ENCODE measurements around the gene RGS4.

Gene RGS4

GRCh38 chr1:163069142-163069541 lies at the start of gene RGS4:
TSS of gene RGS4 (plus strand) at chr1:163069361. CDS start at chr1:163069485, 124 bp downstream.
- ChIA-PET POLR2A (interaction anchor here (0.8 kb wide), 1 partner anchor 9 kb away, joined by 3 read pairs; no protein-coding TSS in a partner anchor), CTCF (interaction anchor here (0.8 to 2.0 kb wide), 6 partner anchors 8 to 246 kb away, joined by 3 to 16 read pairs (median 5); no protein-coding TSS in a partner anchor)
- peak; percentile 81 for DNase-seq (ENCODE audit: extremely low spot score)
- TF ChIP-seq ELF4 (IDR thresholded peaks at IDR 0.05) (no peak), SUZ12 (IDR thresholded peaks at IDR 0.05) (no peak), SP1 (IDR thresholded peaks at IDR 0.05) (no peak), NFRKB (IDR thresholded peaks at IDR 0.05) (no peak), TARDBP (IDR thresholded peaks at IDR 0.05) (no peak)

DNA sequence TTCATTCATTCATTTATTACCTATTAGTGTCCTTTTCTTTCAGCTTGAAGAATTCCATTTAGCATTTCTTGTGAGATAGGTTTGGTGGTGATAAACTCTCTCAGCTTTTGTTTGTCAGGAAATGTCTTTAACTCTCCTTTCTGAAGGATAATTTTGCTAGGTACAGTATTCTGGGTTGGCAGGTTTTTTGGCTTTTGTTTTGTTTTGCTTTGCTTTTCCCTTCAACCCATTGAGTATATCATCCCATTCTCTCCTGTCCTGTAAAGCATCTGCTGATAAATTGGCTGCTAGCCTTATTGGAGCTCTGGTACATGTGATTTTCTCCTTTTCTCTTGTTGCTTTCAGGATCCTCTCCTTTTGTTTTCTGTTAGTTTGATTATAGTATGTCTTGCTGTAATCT lies 47.0 kb upstream of the RGS4 start:
- ChIA-PET CTCF (no interaction called here), POLR2A (no interaction called here)
- no peak for DNase-seq (ENCODE audit: extremely low spot score)
- TF ChIP-seq ARNT (IDR thresholded peaks at IDR 0.05) (no peak), ELF4 (IDR thresholded peaks at IDR 0.05) (no peak), PKNOX1 (IDR thresholded peaks at IDR 0.05) (no peak), FOXM1 (IDR thresholded peaks at IDR 0.05; ENCODE audit: borderline replicate concordance) (no peak)

GRCh38 chr1:163027610-163028009 lies 41.6 kb upstream of the RGS4 start:
- DNase-seq (ENCODE audit: extremely low spot score) = no peak
- TF ChIP-seq LEF1 (IDR thresholded peaks at IDR 0.05; ENCODE audit: borderline replicate concordance) = no peak
- no peak for TF ChIP-seq ELF4 (IDR thresholded peaks at IDR 0.05)
- TF ChIP-seq FOXM1 (IDR thresholded peaks at IDR 0.05; ENCODE audit: borderline replicate concordance) = no peak
- TF ChIP-seq SUZ12 (IDR thresholded peaks at IDR 0.05) = no peak
- no peak for TF ChIP-seq L3MBTL2 (conservative IDR thresholded peaks at IDR 0.05)
- no peak for TF ChIP-seq TARDBP (IDR thresholded peaks at IDR 0.05)
- no peak for TF ChIP-seq ARNT (IDR thresholded peaks at IDR 0.05)
- no peak for TF ChIP-seq NFRKB (IDR thresholded peaks at IDR 0.05)
- TF ChIP-seq CTBP1 (IDR thresholded peaks at IDR 0.05; ENCODE audit: borderline replicate concordance) = no peak
- TF ChIP-seq SP1 (IDR thresholded peaks at IDR 0.05) = no peak
- no peak for TF ChIP-seq FOXK2 (IDR thresholded peaks at IDR 0.05)
- no peak for TF ChIP-seq ZNF384 (IDR thresholded peaks at IDR 0.05)
- TF ChIP-seq FOXA1 (IDR thresholded peaks at IDR 0.05) = no peak
- TF ChIP-seq BHLHE40 (IDR thresholded peaks at IDR 0.05; ENCODE audit: borderline replicate concordance) = no peak
- no peak for TF ChIP-seq PKNOX1 (IDR thresholded peaks at IDR 0.05)
- ChIA-PET POLR2A (no interaction called here), CTCF (no interaction called here)

DNA sequence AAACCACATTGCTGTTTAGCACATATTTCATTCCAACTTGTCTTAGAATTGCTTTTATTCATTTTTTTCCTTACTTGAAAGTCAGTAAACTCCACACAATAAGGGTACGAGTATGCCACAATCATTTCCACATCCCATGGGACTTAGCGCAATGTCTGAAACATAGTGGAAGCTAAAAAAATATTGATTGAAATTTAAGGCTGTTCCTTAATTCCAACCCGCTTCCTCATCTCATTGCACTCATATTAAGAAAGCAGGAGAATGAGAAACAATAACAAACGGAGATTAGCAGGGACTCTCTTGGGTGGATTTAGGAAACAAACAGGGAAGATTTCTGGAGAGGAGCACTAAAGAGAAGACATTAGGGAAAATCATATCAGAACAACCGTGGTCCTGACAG lies 39.3 kb upstream of the RGS4 start:
- POLR2A ChIA-PET = no interaction called here
- CTCF ChIA-PET = no interaction called here
- DNase-seq (ENCODE audit: extremely low spot score) = no peak
- no peak for TF ChIP-seq SP1 (IDR thresholded peaks at IDR 0.05)
- no peak for TF ChIP-seq CTBP1 (IDR thresholded peaks at IDR 0.05; ENCODE audit: borderline replicate concordance)
- TF ChIP-seq ZNF384 (IDR thresholded peaks at IDR 0.05) = no peak
- TF ChIP-seq HDGF (IDR thresholded peaks at IDR 0.05; ENCODE audit: borderline replicate concordance) = no peak
- no peak for TF ChIP-seq FOXM1 (IDR thresholded peaks at IDR 0.05; ENCODE audit: borderline replicate concordance)
- TF ChIP-seq SUZ12 (IDR thresholded peaks at IDR 0.05) = no peak

DNA sequence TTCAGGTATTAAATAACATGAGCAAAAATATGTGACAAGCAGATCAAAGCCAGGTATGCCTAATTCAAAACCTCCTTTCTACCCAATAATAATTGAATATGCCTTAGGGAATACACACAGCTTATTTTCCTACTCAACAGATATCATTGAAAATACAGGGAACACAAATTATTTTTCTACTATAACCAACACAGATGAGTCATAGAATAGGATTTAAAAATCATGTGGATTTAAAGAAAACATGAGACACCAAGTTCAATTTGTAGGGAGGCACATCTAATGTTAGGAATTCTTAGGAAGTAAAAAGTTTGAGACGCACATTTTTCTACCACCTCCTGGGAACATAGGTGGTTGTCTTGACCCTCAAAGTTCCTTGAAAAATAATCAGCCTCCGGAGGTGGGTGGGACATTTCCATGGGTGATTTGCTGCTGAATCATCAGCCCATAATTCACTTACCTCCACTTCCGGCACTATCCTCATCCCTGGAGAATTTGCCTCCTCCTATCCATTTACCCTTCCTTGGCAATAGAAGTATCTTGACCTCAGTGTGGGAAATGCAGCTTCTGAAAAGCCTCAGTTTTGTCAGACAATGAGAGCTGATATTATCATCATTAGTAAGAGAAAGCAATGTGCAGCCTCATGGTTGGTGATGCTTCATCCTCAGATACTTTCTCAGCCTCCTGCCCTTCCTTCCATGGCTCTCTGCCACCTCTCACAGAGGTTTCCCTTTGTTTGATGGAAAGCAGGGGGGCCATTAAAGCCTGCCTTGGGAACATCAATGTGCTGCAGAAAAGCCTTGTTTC lies 33.5 kb upstream of the RGS4 start:
- CTCF ChIA-PET = interaction anchor here (1.5 kb wide), 1 partner anchor 21 kb away, joined by 3 read pairs; no protein-coding TSS in a partner anchor

GRCh38 chr1:163036671-163037070 lies 32.5 kb upstream of the RGS4 start:
- no peak for DNase-seq (ENCODE audit: extremely low spot score)
- POLR2A ChIA-PET = no interaction called here
- TF ChIP-seq ELF4 (IDR thresholded peaks at IDR 0.05) (no peak), SUZ12 (IDR thresholded peaks at IDR 0.05) (no peak)
- CTCF ChIA-PET = no interaction called here

More for the DNA sequence above, 33.5 kb upstream of the RGS4 start:
- POLR2A ChIA-PET = no interaction called here
- DNase-seq (ENCODE audit: extremely low spot score) = no peak
- TF ChIP-seq L3MBTL2 (conservative IDR thresholded peaks at IDR 0.05) (no peak), ZNF384 (IDR thresholded peaks at IDR 0.05) (no peak), FOXA1 (IDR thresholded peaks at IDR 0.05) (no peak), ELF4 (IDR thresholded peaks at IDR 0.05) (no peak), ARNT (IDR thresholded peaks at IDR 0.05) (no peak), LEF1 (IDR thresholded peaks at IDR 0.05; ENCODE audit: borderline replicate concordance) (no peak), TARDBP (IDR thresholded peaks at IDR 0.05) (no peak), BHLHE40 (IDR thresholded peaks at IDR 0.05; ENCODE audit: borderline replicate concordance) (no peak), CTBP1 (IDR thresholded peaks at IDR 0.05; ENCODE audit: borderline replicate concordance) (no peak)

GRCh38 chr1:163038928-163039706 lies 30.0 kb upstream of the RGS4 start:
- TF ChIP-seq ELF4 (IDR thresholded peaks at IDR 0.05) = no peak
- TF ChIP-seq BHLHE40 (IDR thresholded peaks at IDR 0.05; ENCODE audit: borderline replicate concordance) = no peak
- no peak for TF ChIP-seq FOXA1 (IDR thresholded peaks at IDR 0.05)
- TF ChIP-seq CTBP1 (IDR thresholded peaks at IDR 0.05; ENCODE audit: borderline replicate concordance) = no peak
- ChIA-PET POLR2A (no interaction called here), CTCF (no interaction called here)
- no peak for DNase-seq (ENCODE audit: extremely low spot score)

All from HEK293T (cell line).